Astrocyte (in vitro differentiated cells and primary cell): Measurements from ENCODE around the gene ABCA1. TPM values are rescaled to one million over a fixed set of nuclear protein-coding genes. Genes with fewer than 3 reads are reported as not detected.

Source experiments
- DNase-seq: peaks from one replicate; pipeline ENCODE4 v3.0.0-alpha.2; 2010; ENCODE audit warnings: low read depth
- FAIRE-seq: peaks from 2 replicates; lab custom pipeline; 2011; peaks lifted over from hg19 to GRCh38; lab: Jason Lieb, UNC
- H2AFZ ChIP-seq: 2 replicates; pipeline ENCODE4 v1.6.0; 2012; ENCODE audit warnings: low read depth, low read length, inconsistent platforms
- H3K27ac ChIP-seq: 2 replicates; pipeline ENCODE4 v1.5.1; 2011; ENCODE audit warnings: low read depth, low read length, inconsistent platforms
- H3K27me3 ChIP-seq: 2 replicates; pipeline ENCODE4 v1.6.0; 2011; ENCODE audit warnings: low read length, inconsistent platforms; ENCODE audit not compliant: insufficient read depth
- H3K36me3 ChIP-seq: 2 replicates; pipeline ENCODE4 v1.5.1; 2011; ENCODE audit warnings: low read length, inconsistent platforms; ENCODE audit not compliant: insufficient read depth
- H3K4me1 ChIP-seq: 2 replicates; pipeline ENCODE4 v1.5.1; 2011; ENCODE audit warnings: low read length, inconsistent platforms; ENCODE audit not compliant: insufficient read depth
- H3K4me2 ChIP-seq: 2 replicates; pipeline ENCODE4 v1.6.0; 2012; ENCODE audit warnings: low read length, inconsistent platforms
- H3K4me3 ChIP-seq: 2 replicates; pipeline ENCODE4 v1.5.1; 2011; ENCODE audit warnings: low read depth, mild to moderate bottlenecking, low read length, inconsistent platforms; ENCODE audit not compliant: insufficient read depth
- H3K79me2 ChIP-seq: 2 replicates; pipeline ENCODE4 v1.6.0; 2012; ENCODE audit warnings: mild to moderate bottlenecking, low read length, inconsistent platforms; ENCODE audit not compliant: insufficient read depth
- H3K9ac ChIP-seq: 2 replicates; pipeline ENCODE4 v1.6.0; 2012; ENCODE audit warnings: mild to moderate bottlenecking, low read length, inconsistent platforms
- H3K9me3 ChIP-seq: 2 replicates; pipeline ENCODE4 v1.5.1; 2012; ENCODE audit warnings: low read depth, mild to moderate bottlenecking, low read length, inconsistent platforms; ENCODE audit not compliant: insufficient read depth
- H4K20me1 ChIP-seq: 2 replicates; pipeline ENCODE4 v1.6.0; 2012; ENCODE audit warnings: low read length, inconsistent platforms; ENCODE audit not compliant: insufficient read depth
- H3K27ac Mint-ChIP-seq: one replicate; pipeline ENCODE4 v1.8.0; 2021; ENCODE audit warnings: mild to moderate bottlenecking, mixed read lengths; ENCODE audit not compliant: unreplicated experiment
- H3K27me3 Mint-ChIP-seq: one replicate; pipeline ENCODE4 v1.8.0; 2021; ENCODE audit warnings: low read depth, mixed read lengths; ENCODE audit not compliant: unreplicated experiment
- H3K36me3 Mint-ChIP-seq: one replicate; pipeline ENCODE4 v1.8.0; 2021; ENCODE audit warnings: low read depth, mixed read lengths; ENCODE audit not compliant: unreplicated experiment
- H3K4me1 Mint-ChIP-seq: one replicate; pipeline ENCODE4 v1.8.0; 2021; ENCODE audit warnings: low read depth, mixed read lengths; ENCODE audit not compliant: unreplicated experiment
- H3K4me3 Mint-ChIP-seq: one replicate; pipeline ENCODE4 v1.8.0; 2021; ENCODE audit warnings: mild to moderate bottlenecking, moderate library complexity, mixed read lengths; ENCODE audit not compliant: unreplicated experiment
- H3K9me3 Mint-ChIP-seq: one replicate; pipeline ENCODE4 v1.8.0; 2021; ENCODE audit warnings: mild to moderate bottlenecking, mixed read lengths; ENCODE audit not compliant: unreplicated experiment
- CTCF ChIP-seq: IDR thresholded peaks from 2 replicates; pipeline ENCODE4 v1.5.1; 2011; ENCODE audit warnings: low read depth, mild to moderate bottlenecking, inconsistent platforms, low read length, moderate library complexity; ENCODE audit not compliant: insufficient read depth
- EZH2 ChIP-seq: IDR thresholded peaks from 2 replicates; pipeline ENCODE4 v1.6.1; 2012; ENCODE audit warnings: mild to moderate bottlenecking, low read length, inconsistent platforms; ENCODE audit not compliant: insufficient read depth
- total RNA-seq: library from RNA; stranded (reverse); gene quantifications from 2 replicates; pipeline ENCODE4 v1.2.1, GENCODE V29; 2021

The ABCA1 gene
- total RNA-seq, 1 donor from 2014 or later, result 109 TPM

GRCh38 chr9:104844710-104845109 lies 83.2 kb downstream of the ABCA1 start:
- DNase-seq (no peak), FAIRE-seq (no peak)
- H3K36me3 Mint-ChIP-seq, result peaks cover 40% of the 10 kb centered on the region
- H3K9ac ChIP-seq, result no peak overlapping the region
- H3K27me3 ChIP-seq, result no peaks in the 10 kb centered on the region
- peaks cover 9% of the 10 kb centered on the region for H3K36me3 ChIP-seq
- no peak overlapping the region for H3K27ac Mint-ChIP-seq
- H4K20me1 ChIP-seq, result peaks cover 51% of the 10 kb centered on the region
- no peak overlapping the region for H3K4me3 ChIP-seq
- H3K9me3 Mint-ChIP-seq, result peaks cover 4% of the 10 kb centered on the region
- H3K79me2 ChIP-seq, result no peaks in the 10 kb centered on the region
- TF ChIP-seq EZH2 (no peak), CTCF (no peak)
- H3K4me3 Mint-ChIP-seq, result no peak overlapping the region
- no peaks in the 10 kb centered on the region for H3K9me3 ChIP-seq
- H2AFZ ChIP-seq, result no peak overlapping the region
- peaks cover 8% of the 10 kb centered on the region for H3K4me1 ChIP-seq
- H3K27ac ChIP-seq, result no peak overlapping the region
- peaks cover 25% of the 10 kb centered on the region for H3K4me1 Mint-ChIP-seq
- H3K4me2 ChIP-seq, result no peak overlapping the region
- H3K27me3 Mint-ChIP-seq, result no peaks in the 10 kb centered on the region

GRCh38 chr9:104843644-104844240 lies 84.2 kb downstream of the ABCA1 start:
- FAIRE-seq, result no peak
- Histone ChIP-seq H3K4me3 (no peak overlapping the region), H3K36me3 (peaks cover 10% of the 10 kb centered on the region), H3K9me3 (no peaks in the 10 kb centered on the region), H3K4me2 (no peak overlapping the region), H3K4me1 (peaks cover 4% of the 10 kb centered on the region), H3K27me3 (no peaks in the 10 kb centered on the region), H2AFZ (no peak overlapping the region), H4K20me1 (peaks cover 45% of the 10 kb centered on the region), H3K79me2 (no peaks in the 10 kb centered on the region), H3K27ac (no peak overlapping the region), H3K9ac (no peak overlapping the region)
- Mint-ChIP-seq H3K4me3 (no peak overlapping the region), H3K36me3 (peaks cover 41% of the 10 kb centered on the region), H3K27ac (no peak overlapping the region), H3K27me3 (no peaks in the 10 kb centered on the region), H3K4me1 (peaks cover 18% of the 10 kb centered on the region), H3K9me3 (peaks cover 4% of the 10 kb centered on the region)
- TF ChIP-seq EZH2 (no peak), CTCF (no peak)
- DNase-seq, result no peak

GRCh38 chr9:104842698-104843097 lies 85.3 kb downstream of the ABCA1 start:
- DNase-seq (no peak), FAIRE-seq (no peak)
- Mint-ChIP-seq H3K36me3 (peaks cover 40% of the 10 kb centered on the region), H3K4me3 (peak overlapping the region; percentile 2), H3K27me3 (no peaks in the 10 kb centered on the region), H3K27ac (no peak overlapping the region), H3K4me1 (peaks cover 17% of the 10 kb centered on the region), H3K9me3 (peaks cover 4% of the 10 kb centered on the region)
- H3K27ac ChIP-seq, result no peak overlapping the region
- TF ChIP-seq CTCF, result no peak
- TF ChIP-seq EZH2, result no peak
- H3K9me3 ChIP-seq, result no peaks in the 10 kb centered on the region
- H3K4me2 ChIP-seq, result no peak overlapping the region
- no peak overlapping the region for H3K9ac ChIP-seq
- no peak overlapping the region for H2AFZ ChIP-seq
- H3K79me2 ChIP-seq, result no peaks in the 10 kb centered on the region
- H3K4me1 ChIP-seq, result peaks cover 4% of the 10 kb centered on the region
- H3K4me3 ChIP-seq, result no peak overlapping the region
- no peaks in the 10 kb centered on the region for H3K27me3 ChIP-seq
- H3K36me3 ChIP-seq, result peaks cover 10% of the 10 kb centered on the region
- H4K20me1 ChIP-seq, result peaks cover 41% of the 10 kb centered on the region
